ENCODE data around the gene TENM4.

- TF ChIP-seq, protein P1, sequence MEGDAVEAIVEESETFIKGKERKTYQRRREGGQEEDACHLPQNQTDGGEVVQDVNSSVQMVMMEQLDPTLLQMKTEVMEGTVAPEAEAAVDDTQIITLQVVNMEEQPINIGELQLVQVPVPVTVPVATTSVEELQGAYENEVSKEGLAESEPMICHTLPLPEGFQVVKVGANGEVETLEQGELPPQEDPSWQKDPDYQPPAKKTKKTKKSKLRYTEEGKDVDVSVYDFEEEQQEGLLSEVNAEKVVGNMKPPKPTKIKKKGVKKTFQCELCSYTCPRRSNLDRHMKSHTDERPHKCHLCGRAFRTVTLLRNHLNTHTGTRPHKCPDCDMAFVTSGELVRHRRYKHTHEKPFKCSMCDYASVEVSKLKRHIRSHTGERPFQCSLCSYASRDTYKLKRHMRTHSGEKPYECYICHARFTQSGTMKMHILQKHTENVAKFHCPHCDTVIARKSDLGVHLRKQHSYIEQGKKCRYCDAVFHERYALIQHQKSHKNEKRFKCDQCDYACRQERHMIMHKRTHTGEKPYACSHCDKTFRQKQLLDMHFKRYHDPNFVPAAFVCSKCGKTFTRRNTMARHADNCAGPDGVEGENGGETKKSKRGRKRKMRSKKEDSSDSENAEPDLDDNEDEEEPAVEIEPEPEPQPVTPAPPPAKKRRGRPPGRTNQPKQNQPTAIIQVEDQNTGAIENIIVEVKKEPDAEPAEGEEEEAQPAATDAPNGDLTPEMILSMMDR (IDR thresholded peaks at IDR 0.05), result no peak
- no peak for TF ChIP-seq POLR2A (IDR thresholded peaks at IDR 0.05)
Observed at GRCh38 chr11:78927511-78927910, 513.3 kb downstream of the TENM4 start.

All from Peyer's patch (tissue), 4 donors.